GF-D8 (cell line): ENCODE measurements around the gene SRC.

Source experiments
- DNase-seq: peaks from one replicate; lab custom pipeline; 2025; lab: John Stamatoyannopoulos, UW

SRC gene

DNA sequence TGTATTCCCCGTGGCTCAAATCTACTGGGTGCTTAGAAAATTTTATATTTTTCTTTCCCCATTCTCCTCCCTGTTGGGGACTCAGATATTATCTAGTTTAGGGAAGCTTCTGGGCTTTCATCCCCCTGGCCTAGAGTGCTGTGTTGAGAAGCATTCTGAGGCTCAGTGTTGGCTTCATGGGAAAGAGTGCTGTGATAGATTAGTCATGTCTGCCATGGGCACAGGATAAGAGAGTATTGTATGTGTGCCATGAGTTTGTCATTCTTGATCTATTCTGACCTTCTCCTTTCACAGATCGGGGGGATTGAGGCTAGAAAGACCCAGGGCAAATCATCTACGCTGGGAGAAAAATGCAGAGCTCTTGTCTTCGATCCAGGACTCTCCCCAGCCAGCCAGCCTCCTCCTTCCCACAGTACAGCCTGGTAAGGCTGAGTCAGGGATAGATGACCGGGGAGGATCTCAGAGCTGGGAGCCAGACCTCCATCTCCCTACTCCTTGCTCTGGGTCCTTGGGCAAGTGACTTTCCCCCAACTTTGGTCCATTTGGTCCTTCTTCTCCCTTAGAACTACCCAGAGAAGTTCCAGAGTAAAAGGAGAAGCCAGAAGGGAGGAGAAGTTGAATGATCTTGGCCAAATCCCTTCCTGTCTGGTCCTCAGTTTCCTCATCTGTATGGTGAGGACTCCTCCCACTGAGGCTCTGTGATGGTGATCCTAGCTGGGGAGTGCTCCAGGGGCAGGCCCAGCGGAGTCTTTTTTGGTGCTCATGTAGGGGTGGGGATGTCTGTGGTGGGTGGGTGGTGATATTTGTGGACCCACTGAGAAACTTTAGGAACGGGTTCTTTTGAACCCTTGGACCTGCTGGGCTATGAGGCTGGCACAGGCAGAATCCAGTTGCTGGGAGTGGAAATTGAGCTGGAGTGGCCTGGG is 5.0 kb downstream of the SRC start:
- DNase-seq: no peak

DNA sequence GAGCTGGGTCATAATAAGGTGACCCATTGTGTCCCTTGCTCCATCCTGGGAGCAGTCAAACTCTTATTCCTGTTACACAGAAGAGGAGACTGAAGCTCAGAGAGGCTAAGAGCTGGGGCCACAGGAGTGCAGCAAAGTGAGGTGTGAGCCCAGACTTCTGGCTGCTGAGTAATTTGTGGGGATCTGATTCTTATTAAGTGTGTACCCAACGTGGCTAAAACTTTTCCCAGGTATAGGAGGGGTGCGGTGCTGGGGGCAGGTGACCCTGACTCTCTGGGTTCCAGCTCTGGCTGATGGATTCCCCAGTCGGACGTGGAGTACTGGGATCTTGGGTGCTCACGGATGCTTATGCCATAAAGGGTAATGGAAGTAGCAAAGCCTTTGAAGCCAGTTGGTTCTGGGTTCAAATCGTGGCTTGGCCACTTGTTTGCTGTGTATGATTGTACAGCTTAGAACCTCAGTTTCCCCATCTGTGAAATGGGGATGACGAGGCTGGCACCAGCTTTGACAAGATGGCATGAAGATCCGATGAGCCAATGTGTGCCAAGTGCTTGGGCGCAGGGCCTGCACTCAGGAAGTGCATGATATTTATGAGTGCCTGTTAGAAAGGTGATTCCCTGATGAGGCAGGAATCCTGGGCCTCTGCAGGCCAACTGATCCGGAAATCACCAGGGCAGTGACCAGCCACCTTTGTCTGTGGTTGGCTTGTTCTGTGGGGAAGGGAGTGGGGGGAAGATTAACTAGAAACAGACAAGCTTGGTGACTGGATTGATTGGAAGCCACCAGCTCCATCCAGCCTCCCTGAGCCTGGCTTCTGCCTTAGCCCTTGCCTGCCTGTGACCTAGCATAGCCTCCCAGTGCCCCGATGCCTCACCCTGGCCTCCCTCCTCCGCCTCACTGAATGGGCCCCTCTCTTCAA is 6.0 kb downstream of the SRC start:
- no peak for DNase-seq

DNA sequence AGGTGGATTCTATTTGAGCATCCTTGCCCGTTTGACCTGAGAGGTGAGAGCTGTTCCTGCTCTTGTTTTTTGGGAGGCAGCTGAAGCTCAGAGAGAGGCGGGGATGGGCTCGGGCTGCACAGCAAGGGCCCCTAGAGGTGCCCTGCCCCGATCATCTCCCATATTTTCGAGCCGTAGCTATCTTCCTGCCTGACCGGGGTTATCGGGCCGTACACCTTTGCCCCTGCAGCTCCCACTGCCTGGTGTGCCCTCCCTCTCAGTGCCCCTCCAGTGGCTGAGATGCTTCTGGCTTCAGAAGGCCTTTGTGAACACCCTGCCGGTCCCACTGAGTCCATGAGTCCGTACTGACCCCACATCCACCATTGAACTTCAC is 6.7 kb downstream of the SRC start:
- DNase-seq: no peak

DNA sequence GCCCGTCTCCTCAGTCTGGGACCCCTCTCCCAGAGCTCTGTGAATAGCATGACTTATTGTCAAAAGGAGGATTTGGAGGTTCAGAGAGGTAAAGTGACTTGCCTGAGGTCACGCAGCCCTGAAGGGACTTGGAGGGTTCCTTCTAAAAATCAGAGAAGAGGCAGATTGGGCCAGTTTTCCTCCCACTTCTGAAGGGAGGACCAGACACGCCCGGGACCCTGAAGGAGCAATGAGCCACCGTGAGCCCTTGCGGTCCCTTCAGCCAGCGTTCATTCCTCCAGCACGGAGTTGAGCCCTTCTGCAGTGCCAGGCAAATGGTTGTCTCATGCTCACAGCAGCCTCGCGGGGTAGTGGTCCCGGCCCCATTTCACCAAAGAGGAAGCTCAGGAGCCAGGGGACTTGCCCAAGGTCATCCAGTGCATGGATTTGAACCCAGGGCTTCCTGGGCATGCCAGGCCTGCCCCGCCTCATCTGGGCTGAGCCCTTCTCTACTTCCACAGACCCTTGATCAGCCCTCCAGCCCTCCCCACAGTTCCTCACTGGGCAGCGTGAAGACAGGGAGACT is 7.4 kb downstream of the SRC start:
- DNase-seq: no peak

DNA sequence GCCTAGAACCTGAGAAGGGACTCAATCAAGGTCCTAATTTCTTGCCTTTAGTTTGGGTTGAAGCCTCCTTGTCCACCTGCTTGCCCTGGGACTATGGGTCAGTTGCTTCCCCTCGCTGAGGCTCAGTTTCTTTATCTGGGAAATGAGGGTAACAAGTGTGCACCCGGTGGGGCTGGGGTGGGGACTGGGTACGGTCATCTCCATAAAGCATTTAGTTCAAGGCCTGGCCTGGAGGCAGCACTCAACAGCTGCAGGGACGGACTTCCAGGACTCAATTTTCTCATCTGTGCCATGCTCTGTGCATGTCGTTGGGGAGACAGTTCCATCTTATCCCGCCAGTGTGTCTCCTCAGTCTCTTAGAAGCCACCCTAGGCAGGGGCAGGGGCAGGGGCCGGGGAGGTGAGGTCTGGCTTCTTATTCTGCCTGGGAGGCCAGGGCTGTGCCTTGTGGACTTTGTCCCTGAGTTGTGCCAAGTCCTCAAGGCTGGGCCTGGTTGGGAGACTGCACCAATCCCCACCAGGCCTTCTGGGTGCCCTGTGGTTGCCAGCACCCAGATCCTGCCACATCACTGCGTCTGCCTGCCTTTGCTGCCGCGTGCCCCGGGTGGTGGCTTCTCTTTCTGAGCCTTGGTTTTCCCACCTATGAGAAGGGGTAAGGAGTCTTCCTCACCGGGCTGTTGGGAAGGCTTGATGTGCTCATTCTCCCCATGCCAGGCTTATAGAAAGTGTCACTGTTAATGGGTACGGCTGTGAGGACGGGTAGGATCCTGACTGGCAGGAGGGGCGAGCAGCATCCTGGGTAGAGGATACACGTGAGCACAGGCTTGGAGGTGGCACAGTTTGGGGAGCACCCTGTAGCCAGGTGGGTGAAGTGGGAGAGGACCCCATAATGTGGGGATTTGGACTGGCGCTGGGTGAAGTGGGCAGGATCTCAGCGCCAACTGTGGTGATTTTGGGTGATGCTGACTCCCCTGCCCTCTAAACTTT is 8.6 kb downstream of the SRC start:
- no peak for DNase-seq

DNA sequence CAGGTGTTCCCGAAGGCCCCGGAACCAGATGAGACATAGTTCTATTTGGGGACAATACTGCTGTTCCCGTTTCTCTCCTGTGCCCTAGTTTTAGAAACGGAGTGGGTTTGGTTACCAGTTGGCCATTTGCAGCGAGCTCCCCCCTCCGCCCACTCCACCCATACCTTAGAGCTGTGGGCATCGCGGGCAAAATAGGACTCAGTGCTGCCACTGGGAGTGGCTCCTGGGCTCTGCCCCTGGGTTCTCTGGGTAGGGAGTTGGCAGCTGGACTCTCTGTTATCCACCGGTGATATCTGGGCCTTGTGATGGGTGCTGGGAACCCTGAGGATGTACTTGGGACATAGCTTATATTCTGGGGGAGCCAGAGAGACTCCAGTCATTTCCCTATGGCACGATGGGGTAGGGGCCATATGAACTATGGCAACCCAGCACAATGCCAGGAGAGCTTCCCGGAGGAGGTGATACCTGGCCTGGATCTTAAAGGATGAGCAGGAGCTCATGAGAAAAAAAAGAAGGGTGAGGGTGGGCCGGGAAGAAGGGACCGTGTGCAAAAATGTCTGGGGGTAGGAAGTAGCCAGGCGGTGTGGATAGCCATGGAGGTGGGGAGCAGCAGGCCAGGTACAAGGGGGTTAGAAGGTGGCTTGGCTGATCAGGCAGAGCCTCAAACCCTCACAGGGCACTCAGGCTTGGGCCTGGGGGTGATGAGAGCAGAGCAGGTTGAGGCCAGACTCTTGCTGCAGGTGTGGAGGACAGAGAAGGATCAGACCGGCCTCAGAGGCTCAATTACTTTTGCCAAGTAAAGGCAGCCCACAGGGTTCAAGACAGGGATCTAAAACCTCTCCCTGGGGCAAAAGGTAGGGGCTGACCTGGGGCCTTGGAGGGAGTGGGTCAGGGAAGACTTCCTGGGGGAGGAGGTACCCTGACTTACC is 9.6 kb downstream of the SRC start:
- DNase-seq: no peak

DNA sequence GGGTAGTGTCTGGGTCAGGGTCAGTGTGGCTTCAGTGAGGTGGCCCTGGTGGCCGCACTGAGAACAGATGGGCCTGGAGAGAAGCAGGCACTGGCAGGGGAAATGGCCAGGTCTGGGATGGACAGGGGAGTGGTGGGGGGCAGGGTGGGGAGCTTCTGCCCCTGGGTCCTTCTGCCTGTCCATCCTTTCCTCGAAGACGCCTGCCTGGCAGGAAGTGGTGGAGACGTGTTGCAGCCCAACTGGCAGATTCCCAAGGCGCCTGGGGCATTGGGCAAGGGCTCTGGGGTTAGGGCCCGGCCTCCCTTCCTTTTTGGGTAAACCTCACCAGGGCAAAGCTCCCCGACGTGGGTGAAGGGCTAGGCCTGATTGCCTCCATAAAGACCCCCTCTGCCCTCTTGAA is 10.4 kb downstream of the SRC start:
- peak; percentile 42 for DNase-seq

DNA sequence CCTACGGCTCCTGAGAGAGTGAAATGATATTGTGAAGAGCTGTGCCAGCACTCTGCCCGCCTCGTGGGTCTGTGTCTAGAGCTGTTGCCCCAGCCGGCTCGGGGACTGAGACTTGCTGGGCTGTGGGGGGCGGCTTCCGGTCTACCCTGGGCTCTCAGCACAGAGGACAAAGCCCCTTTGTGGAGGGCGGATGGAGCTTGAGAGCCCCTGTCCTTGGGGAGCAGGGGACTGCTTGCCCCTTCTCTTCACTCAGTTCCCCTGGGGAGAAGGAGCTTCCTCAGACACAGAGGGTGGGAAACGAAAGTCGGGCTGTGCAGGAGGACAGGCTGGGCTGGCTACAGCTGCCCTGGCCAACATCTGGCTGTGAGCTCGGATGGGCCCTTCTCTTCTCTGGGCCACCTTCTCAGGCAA is 11.0 kb downstream of the SRC start:
- DNase-seq: no peak

DNA sequence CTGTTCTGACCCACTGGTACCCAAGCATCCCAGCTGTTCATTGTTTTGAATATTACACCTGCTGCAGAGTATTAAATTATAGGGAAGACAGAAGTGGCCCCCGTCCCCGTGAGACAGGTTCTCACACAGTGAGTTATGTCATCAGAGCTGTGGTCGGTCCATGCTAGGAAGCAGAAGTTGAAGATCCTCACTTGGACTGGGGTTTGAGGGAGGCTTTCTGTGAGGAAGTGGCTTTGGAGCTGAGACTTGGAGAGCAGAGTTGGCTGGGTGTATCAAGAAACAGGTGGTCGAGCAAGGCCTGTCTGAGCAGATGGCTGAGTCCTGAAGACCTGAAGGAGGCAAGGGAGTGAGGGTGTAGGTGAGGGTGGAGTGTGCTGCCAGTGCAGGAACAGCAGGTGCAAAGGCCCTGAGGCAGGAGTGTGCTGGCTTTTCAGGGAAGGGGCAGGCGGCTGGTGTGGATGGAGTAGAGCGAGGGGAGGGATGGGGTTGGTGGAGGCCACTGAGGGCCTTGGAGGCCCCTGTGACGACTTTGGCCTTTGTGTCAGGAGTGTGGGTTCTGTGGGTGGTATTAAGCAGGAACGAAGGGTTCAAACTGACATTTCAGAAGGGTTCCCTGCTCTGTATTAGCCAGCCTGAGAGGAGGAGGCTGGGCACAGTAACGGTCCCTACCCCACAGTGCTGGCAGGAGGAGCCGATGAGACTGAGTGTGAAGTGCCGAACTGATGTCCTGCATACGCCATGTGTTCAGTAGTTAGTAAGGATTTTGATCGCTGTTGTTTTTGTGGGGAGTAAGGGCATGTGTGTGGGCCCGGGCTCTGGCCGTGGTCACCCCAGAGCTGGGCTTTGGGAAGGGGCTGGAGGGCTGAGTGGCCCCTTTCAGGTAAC is 11.8 kb downstream of the SRC start:
- peak; percentile 86 for DNase-seq

DNA sequence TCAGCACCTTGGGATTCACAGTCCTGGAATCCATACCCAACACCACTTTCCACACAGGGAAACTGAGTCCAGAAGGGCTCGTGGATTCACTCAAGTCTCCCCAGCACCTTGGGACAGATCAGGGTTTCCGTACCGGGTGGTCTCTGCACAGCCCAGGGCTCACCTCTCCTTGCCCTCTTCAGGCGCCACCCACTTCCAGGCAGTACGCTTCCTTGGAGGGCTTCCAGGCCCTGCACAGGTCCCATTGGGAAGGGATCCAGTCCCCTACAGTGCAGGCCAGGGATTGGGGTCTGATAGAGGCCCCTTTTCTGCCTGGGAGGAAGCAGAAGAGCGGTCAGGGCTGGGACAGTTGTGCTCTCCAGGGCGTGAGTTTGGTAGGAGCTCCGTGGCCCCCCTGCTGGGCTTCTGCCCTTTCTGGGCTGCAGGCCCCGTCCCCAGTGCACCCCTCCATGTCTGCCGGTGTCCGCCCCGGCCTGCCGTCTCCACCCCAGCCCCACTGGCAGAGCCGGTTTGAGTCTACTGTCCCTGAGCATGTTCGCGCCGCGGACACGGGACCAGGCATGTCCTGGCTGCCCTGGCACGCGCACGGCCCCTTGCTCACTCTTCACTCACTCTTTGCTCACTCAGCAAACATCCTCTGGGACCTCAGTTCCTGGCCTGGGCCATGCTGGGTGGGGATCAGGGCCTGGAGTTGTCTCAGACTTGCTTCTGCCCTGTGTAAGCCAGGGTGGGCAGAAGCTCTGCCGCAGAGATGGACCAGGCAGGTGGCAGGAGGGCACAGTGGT is 12.6 kb downstream of the SRC start:
- no peak for DNase-seq

DNA sequence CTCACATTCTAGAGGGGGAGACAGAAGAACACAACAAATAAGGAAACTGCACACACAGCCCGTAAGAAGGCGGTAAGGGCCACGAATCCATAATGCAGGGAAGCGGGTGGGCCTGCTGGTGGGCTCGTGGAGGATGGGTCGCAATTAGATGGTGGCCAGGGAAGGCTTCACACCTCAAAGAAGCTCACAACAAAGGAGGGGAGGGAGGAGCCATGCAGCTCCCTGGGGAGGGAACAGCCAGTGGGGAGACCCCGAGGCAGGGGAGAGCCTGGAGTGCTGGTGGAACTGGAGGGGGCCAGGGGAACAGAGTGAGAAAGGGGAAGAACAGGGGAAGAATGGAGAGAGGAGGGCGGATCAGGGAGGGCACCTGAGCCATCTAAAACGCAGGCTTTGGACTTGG is 13.4 kb downstream of the SRC start:
- DNase-seq: no peak

DNA sequence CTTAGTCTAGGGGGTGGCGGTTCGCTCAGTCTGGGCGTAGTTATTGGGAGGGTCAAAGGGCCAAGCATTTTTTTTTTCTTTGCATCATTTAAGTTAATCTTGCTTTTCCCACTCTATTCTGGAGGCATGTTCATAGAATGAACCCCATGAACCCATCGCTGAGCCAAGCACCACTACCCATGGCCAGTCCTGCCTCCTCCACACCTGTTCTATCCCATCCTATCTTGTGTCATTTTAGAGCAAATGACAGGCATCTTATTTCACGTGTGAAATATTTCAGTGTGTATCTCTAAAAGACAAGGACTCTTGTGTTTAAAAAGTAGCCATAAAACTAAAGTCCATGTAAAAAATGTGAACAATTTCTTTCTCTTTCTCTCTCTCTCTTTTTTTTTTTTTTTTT is 13.9 kb downstream of the SRC start:
- DNase-seq: no peak

DNA sequence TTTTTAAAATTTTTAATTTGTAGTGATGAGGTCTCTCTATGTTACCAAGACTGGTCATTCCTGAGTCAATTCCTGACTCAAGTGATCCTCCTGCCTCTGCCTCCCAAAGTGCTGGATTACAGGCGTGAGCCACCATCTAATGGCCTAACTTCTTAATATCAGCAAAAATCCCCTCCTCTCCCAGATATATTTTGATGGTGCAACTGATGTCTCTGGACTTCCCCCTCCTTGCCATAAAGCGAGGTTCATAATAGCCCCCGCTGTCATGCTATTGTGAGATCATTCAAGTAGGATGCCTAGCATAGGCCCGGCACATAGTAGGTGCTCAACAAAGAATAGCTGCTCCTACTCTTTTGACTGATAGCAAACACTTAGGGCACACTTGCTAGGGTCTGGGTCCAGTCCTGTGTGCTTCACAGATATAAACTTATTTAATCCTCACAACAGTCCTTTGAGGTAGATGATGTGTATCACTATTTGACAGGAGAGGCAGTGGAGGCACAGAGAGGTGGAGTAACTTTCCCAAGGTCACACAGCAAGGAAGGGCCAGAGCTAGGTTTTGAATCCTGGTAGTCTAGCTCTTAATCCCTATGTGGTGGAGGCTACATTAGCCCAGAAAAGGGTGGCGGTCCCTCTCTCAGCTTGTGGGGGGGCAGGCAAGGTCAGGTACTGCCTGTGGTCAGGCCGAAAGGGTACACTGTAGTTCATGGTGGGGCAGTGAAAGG is 14.6 kb downstream of the SRC start:
- no peak for DNase-seq

DNA sequence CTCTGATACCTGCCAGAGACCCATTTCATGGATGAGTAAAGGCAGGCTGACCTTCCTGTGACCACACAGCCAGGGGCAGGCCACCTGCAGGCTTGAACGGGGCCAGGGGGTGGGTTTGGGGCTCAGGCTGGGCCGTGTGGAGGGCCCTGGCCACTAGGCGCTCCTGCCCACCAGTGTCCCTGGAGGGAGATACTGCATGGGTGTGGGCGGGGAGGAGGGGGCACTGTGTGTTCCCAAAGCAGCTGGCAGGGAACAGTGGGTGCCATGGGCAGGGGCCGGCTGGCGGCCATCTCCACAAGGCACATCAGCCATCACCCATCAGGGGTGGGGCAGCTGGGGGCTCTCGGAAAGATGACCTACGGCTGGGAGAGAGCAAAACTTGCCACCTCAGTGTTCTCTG is 15.4 kb downstream of the SRC start:
- DNase-seq: no peak

DNA sequence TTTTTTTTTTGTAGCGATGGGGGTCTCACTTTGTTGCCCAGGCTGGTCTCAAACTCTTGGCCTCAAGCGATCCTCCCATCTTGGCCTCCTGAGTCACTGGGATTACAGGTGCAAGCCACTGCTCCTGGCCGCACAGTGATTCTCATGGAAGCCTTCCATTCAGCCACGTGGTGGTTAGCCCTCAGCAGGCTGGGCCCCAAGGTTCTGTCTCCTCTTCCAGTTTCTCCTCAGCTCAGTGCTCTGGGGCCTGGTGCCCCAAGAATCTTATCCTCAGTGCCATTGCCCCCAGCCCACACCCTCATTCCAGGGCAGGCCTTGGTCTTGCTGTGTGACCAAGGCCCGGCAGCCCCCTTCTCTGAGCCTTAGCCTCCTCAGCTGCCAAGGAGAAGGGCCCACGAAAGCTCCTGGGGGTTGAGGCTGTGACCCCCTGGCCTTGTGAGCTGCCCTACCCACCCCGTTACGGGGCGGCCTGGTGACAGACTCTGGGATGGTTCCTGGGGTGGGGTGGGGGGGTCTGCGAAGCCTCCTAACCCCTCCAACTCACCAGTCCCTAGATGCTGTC is 16.4 kb downstream of the SRC start:
- DNase-seq: no peak

DNA sequence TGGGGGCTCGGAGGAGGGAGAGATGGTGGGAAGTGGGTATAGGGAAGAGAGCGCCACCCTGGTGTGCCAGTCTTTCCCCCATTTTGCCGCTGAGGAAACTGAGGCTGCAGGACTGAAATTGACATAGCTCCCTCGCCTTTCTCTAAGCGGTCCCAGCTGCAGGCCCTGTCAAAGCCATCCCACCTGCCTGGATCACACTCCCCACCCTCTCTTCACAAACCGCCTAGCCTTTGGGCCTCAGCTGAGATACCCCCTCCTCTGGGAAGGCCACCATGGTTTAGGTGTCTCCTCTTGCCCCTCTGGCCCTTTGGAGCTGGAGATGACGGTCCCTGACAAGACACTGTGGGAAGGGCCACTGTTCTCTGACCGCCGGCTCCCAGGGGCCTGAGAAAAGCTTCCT is 16.9 kb downstream of the SRC start:
- no peak for DNase-seq

DNA sequence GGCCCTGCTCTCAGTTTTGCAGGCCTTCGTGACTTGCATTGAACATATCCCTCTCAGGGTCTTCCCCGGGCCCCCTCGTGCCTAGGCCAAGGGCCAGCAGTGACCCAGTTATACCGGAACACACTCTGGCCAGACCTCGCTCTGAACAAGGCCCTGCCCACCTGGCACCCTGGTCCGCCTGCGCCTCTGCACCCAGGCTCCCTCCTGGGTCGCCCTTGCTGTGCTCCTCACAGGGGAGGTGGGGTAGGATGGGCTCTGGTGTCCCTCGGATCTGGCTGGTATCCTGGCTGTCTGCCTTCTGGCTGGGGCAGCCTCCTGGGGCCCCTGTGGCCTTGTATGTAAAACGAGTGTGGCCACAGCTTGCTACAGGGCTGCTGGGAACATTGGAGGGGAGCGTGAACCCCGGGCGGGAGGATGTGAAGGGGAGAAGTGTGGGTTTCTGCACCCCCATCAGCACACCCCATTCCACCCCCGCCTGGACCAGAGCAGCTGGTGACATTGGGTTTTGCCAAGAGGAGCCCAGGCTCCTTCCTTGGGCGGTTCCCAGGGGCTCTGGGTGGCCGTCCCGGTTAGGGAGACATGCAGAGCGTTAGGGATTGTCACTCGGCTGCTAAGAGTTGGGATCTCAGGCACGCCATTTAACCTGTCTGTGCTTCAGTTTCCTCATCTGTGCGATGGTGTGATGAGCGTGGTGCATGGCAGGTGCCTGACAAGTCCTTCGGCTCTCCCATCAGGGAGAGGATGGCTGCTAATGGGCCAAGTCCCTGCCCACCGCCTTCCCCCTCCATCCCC is 17.5 kb downstream of the SRC start:
- no peak for DNase-seq
